HG02798 (cell line): ENCODE results near the gene PLCL1.

Experiments
- ATAC-seq: cut with Tn5 transposase; IDR thresholded peaks from one replicate; pipeline ENCODE4 v1.9.1; 2021; ENCODE audit warnings: mild to moderate bottlenecking; ENCODE audit not compliant: unreplicated experiment, poor library complexity

Gene PLCL1

DNA sequence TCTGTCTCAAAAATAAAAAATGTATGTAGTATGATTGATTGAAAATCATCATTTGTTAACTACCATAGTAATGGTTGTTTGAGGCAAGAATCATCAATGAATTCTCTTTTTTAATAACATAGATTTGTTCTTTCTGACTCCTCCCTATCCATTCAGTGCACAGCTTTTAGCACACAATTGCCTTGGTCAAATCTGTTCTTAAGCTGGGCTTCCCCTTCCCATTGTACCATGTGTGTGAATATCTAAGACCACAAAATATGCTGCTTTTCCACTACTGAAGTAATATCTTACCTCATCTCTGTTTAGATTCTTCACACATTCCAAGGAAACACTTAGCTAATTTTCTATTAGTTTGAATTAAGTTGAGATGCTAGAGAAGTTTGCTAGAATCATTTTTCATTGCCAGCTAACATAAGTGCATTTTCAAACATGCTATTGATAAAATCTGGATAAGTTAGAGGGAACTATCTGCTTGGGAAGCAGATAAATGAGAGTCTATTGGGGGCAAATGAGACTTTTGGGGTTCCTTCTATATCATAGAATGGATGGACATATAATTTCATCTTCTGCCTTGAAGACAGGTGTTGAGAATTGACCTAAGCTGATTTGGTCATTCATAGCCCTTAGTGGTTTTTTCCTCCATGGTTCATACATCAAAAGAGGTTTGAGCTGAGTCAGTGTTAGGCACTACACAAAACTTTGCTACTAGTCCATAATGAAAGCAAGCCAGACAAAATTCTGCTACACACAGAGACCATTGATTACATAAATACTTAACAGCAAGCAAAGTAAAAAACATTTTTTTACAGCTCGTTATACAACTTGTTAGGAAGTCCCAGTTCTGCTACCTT is 231.9 kb downstream of the PLCL1 start:
- ATAC-seq: peak; percentile 42

GRCh38 chr2:198040835-198041234 is 236.4 kb downstream of the PLCL1 start:
- no peak for ATAC-seq

DNA sequence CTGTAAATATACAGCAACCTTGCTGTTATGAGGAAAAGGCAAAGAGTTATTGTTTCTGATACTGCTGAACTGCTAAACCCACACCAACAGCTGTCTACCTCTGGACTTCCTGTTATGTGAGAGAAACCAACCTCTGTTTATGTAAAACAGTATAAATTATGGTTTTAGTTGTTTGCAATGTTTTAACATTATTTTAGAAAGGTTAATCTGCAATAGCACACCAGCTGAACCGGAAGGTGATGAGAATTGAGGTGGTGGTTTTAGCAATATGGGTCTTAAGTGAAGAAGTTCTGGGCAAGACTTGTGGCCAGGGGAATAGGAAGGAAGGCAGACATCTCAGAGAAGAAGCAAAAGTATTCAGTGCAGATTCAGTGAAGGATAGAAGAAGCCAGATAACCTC is 237.8 kb downstream of the PLCL1 start:
- ATAC-seq: peak; percentile 88

GRCh38 chr2:198044777-198045176 is 240.4 kb downstream of the PLCL1 start:
- no peak for ATAC-seq

DNA sequence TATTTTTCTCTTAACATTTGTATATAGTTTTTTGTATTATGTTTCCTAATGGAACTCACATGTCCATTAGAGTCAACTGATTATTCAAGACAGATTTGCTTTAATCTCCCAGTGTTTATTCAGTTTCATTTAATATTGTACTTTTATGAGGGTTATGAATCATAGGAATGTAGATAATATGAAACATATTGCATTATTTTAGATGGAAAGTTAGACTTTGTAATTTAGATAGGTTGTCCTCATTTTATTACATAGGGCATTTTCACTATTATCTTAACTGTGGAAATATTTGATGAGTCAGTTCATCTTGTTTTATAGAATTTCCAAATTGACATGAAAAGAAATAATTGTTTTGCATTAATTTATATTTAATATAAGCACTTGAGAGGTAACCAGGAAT is 240.8 kb downstream of the PLCL1 start:
- ATAC-seq: no peak

GRCh38 chr2:198052741-198053140 is 248.3 kb downstream of the PLCL1 start:
- ATAC-seq: no peak

DNA sequence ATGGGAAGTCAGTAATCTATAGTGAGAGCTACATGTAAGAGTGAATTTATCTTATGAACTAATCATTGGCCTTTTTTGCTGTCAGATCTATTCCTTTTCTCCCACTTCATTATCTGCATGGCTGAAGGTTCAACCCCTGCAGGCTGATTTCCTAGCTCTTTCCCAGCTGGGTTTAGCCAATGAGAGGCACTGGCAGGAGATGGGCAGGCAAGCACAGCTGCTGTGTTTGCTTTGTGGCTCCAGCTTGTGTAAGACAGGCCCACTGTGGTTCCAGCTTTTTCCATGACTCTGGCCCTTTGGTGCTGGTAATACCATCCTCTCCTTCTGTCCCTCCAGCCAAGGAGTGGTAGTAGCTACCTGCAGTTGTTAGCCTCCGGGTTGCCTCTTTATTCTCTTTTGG is 248.8 kb downstream of the PLCL1 start:
- ATAC-seq: no peak

- no peak for ATAC-seq
Observed at GRCh38 chr2:198053776-198054175, 249.4 kb downstream of the PLCL1 start.

- ATAC-seq: peak; percentile 98
Observed at GRCh38 chr2:198054299-198054698, 249.9 kb downstream of the PLCL1 start.

DNA sequence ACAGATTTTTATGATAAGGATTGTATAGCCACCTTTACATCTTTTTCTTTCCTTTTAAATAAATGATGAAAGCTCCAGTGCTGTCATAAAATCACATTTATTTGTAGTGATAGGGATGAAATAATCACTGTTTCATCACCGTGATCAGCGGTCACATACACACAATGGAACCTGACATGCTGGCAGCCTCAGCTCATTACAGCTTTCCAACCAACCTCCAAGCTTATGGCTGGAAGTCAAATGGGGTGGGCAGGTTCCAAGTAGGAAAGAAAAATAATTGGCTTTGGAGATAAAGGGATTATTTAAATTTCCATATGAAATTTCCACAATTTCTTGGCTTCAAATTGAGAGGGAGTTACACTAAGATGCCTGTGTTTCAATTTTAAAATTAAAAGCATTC is 251.3 kb downstream of the PLCL1 start:
- ATAC-seq: no peak

- no peak for ATAC-seq
Observed at GRCh38 chr2:198056836-198057235, 252.4 kb downstream of the PLCL1 start.

GRCh38 chr2:198059800-198060199 is 255.4 kb downstream of the PLCL1 start:
- ATAC-seq: no peak

GRCh38 chr2:198060277-198060676 is 255.9 kb downstream of the PLCL1 start:
- no peak for ATAC-seq

DNA sequence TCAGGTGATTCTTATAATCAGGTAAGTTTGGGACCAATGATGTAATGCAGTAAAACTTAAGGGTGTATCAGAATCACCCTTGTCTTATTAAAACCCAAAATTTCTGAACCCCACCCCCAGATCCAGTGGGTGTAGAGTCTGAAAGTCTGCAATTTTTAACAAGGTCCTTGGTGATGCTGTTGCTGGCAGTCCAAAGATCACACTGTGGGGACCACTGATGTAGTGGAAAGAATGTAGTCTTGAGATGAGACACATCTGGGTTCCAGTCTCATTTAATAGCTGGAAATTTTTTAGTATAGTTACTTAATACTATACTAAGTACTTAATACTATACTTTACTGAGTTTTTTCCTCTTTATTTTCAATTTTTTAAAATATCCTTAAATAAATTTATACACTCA is 258.4 kb downstream of the PLCL1 start:
- no peak for ATAC-seq

- ATAC-seq: no peak
Observed at GRCh38 chr2:198063242-198063641, 258.8 kb downstream of the PLCL1 start.

DNA sequence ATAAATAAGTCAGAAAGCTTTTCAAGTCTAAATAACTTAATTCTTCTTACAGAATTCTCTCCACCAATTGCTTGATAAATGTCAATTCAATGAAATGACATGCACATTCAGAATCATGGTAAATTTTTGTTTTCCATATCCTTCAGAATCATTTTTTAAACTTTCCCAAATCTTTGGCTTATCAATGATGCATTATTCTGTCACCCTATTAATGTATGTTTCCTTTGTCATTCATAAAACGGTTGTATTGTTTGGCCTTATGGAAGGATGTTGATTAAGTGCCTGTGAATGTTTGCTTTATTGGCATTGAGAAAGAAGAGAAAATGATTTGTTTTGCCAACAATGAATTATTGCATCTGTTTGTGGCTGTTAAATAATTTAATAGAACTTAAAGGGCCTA is 260.9 kb downstream of the PLCL1 start:
- ATAC-seq: no peak

- ATAC-seq: no peak
Observed at GRCh38 chr2:198066597-198066996, 262.2 kb downstream of the PLCL1 start.

DNA sequence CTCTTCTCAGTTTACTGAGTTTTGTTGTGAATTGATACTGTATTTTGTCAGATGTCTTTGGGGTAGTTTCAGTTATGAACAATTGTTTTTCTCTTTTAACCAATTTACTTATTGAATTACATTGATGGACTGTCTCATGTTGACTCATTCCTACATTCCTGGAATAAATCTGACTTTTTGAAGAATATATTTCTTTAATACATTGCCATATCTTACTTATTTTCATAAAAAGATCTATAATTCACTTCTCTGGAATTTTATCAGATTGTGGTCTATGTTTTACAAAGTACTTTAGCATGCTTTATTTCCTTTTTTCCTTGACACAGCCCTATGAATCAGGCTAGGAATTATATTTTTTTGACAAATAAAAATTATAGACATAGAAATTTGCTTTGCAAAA is 268.3 kb downstream of the PLCL1 start:
- no peak for ATAC-seq

GRCh38 chr2:198073253-198073652 is 268.9 kb downstream of the PLCL1 start:
- no peak for ATAC-seq

GRCh38 chr2:198077477-198077876 is 273.1 kb downstream of the PLCL1 start:
- ATAC-seq: no peak

GRCh38 chr2:198080879-198081765 is 276.7 kb downstream of the PLCL1 start:
- no peak for ATAC-seq
